WTC11 (cell line): Measurements from ENCODE around the gene CXCL14. TPM values are rescaled to one million over a fixed set of nuclear protein-coding genes. Genes with fewer than 3 reads are reported as not detected.

ENCODE experiments used
- ATAC-seq: fragments of 200-7000 bp; cut with Tn5 transposase; 2 replicates; pipeline ENCODE4 v1.10.0; 2021; ENCODE audit warnings: mild to moderate bottlenecking, moderate library complexity
- CTCF ChIA-PET: fragments of 300-600 bp; sonication (Branson Sonifier 250); formaldehyde crosslinking; loops from one replicate; lab custom pipeline; 2021; ENCODE audit warnings: antibody characterized with exemption; lab: Charles Lee
- POLR2A ChIA-PET: fragments of 350-600 bp; sonication (Branson Sonifier 250); formaldehyde crosslinking; loops from one replicate; lab custom pipeline; 2021; ENCODE audit warnings: antibody characterized with exemption; lab: Charles Lee
- DNase-seq: peaks from one replicate; pipeline ENCODE4 v3.0.0; 2021; ENCODE audit warnings: low spot score
- H3K27ac Mint-ChIP-seq: 2 replicates; pipeline ENCODE4 v1.8.0; 2021; ENCODE audit warnings: mixed read lengths
- H3K27me3 Mint-ChIP-seq: 2 replicates; pipeline ENCODE4 v1.8.0; 2021; ENCODE audit warnings: low read depth, mild to moderate bottlenecking, moderate library complexity, mixed read lengths
- H3K36me3 Mint-ChIP-seq: 2 replicates; pipeline ENCODE4 v1.8.0; 2021; ENCODE audit warnings: mixed read lengths
- H3K4me1 Mint-ChIP-seq: 2 replicates; pipeline ENCODE4 v1.8.0; 2022; ENCODE audit warnings: mixed read lengths
- H3K4me3 Mint-ChIP-seq: 2 replicates; pipeline ENCODE4 v1.8.0; 2021; ENCODE audit warnings: mild to moderate bottlenecking, moderate library complexity, mixed read lengths
- H3K9me3 Mint-ChIP-seq: 2 replicates; pipeline ENCODE4 v1.8.0; 2021; ENCODE audit warnings: mixed read lengths
- ATF2 ChIP-seq: sonication (generic); formaldehyde crosslinking; IDR thresholded peaks from 2 replicates; pipeline ENCODE4 v1.8.1; 2022; ENCODE audit warnings: low read depth, missing genetic modification reagents, borderline replicate concordance
- CREB1 ChIP-seq: sonication (generic); formaldehyde crosslinking; IDR thresholded peaks from 2 replicates; pipeline ENCODE4 v1.8.0; 2023; ENCODE audit warnings: mild to moderate bottlenecking, missing genetic modification reagents
- CTCF ChIP-seq: fragments of 200-600 bp; IDR thresholded peaks from 2 replicates; pipeline ENCODE4 v1.8.0; 2022; ENCODE audit warnings: antibody characterized with exemption
- E2F4 ChIP-seq: sonication (generic); formaldehyde crosslinking; IDR thresholded peaks from 2 replicates; pipeline ENCODE4 v1.8.1; 2022; ENCODE audit warnings: low read depth, mild to moderate bottlenecking, moderate library complexity, missing genetic modification reagents, borderline replicate concordance
- ERG ChIP-seq: fragments of 250-450 bp; sonication (Bioruptor Pico); IDR thresholded peaks from 2 replicates; pipeline ENCODE4 v1.8.0; 2021; ENCODE audit warnings: mild to moderate bottlenecking
- ETV6 ChIP-seq: sonication (generic); formaldehyde crosslinking; IDR thresholded peaks from 2 replicates; pipeline ENCODE4 v1.8.1; 2022; ENCODE audit warnings: mild to moderate bottlenecking, missing genetic modification reagents
- FOXK1 ChIP-seq: sonication (generic); formaldehyde crosslinking; IDR thresholded peaks from 2 replicates; pipeline ENCODE4 v1.8.0; 2022; ENCODE audit warnings: mild to moderate bottlenecking, moderate library complexity, missing genetic modification reagents
- GTF2I ChIP-seq: fragments of 250-450 bp; sonication (Bioruptor Pico); conservative IDR thresholded peaks from 2 replicates; pipeline ENCODE4 v1.4.0; 2021; ENCODE audit warnings: mild to moderate bottlenecking
- IRF1 ChIP-seq: sonication (generic); formaldehyde crosslinking; IDR thresholded peaks from 2 replicates; pipeline ENCODE4 v1.8.0; 2023; ENCODE audit warnings: missing genetic modification reagents
- JAZF1 ChIP-seq: fragments of 250-450 bp; sonication (Bioruptor Pico); IDR thresholded peaks from 2 replicates; pipeline ENCODE4 v1.9.0; 2021; ENCODE audit warnings: moderate library complexity, mild to moderate bottlenecking, inconsistent platforms
- MAX ChIP-seq: sonication (generic); formaldehyde crosslinking; IDR thresholded peaks from 2 replicates; pipeline ENCODE4 v1.8.0; 2022; ENCODE audit warnings: mild to moderate bottlenecking, missing genetic modification reagents
- NR2C2 ChIP-seq: sonication (generic); formaldehyde crosslinking; IDR thresholded peaks from 2 replicates; pipeline ENCODE4 v1.8.0; 2022; ENCODE audit warnings: mild to moderate bottlenecking, missing genetic modification reagents
- TCF7 ChIP-seq: sonication (generic); formaldehyde crosslinking; IDR thresholded peaks from 2 replicates; pipeline ENCODE4 v1.8.0; 2022; ENCODE audit warnings: mild to moderate bottlenecking, low read depth, missing genetic modification reagents, moderate library complexity
- ZNF138 ChIP-seq: sonication (generic); formaldehyde crosslinking; conservative IDR thresholded peaks from 2 replicates; pipeline ENCODE4 v1.8.1; 2022; ENCODE audit warnings: mild to moderate bottlenecking, moderate library complexity, missing genetic modification reagents
- ZNF219 ChIP-seq: sonication (generic); formaldehyde crosslinking; IDR thresholded peaks from 2 replicates; pipeline ENCODE4 v1.8.0; 2023; ENCODE audit warnings: missing genetic modification reagents, mild to moderate bottlenecking, borderline replicate concordance
- ZNF232 ChIP-seq: sonication (generic); formaldehyde crosslinking; IDR thresholded peaks from 2 replicates; pipeline ENCODE4 v1.8.0; 2022; ENCODE audit warnings: mild to moderate bottlenecking, missing genetic modification reagents
- ZNF317 ChIP-seq: sonication (generic); formaldehyde crosslinking; IDR thresholded peaks from 2 replicates; pipeline ENCODE4 v1.8.1; 2023; ENCODE audit warnings: low read depth, mild to moderate bottlenecking, moderate library complexity, missing genetic modification reagents, borderline replicate concordance
- ZNF512 ChIP-seq: sonication (generic); formaldehyde crosslinking; IDR thresholded peaks from 2 replicates; pipeline ENCODE4 v1.8.1; 2022; ENCODE audit warnings: missing genetic modification reagents, borderline replicate concordance
- ZNF532 ChIP-seq: fragments of 250-450 bp; sonication (Bioruptor Pico); IDR thresholded peaks from 2 replicates; pipeline ENCODE4 v1.9.0; 2021; ENCODE audit warnings: mild to moderate bottlenecking, borderline replicate concordance
- ZSCAN18 ChIP-seq: fragments of 250-450 bp; sonication (Bioruptor Pico); IDR thresholded peaks from 2 replicates; pipeline ENCODE4 v2.1.2; 2022; ENCODE audit warnings: mild to moderate bottlenecking, moderate library complexity
- total RNA-seq: library from RNA; stranded (reverse); gene quantifications from 3 replicates; pipeline ENCODE4 v1.2.3, GENCODE V29; 2021

Gene CXCL14
- total RNA-seq, 1 experiment from 2014 or later: 0.87 TPM

- TF ChIP-seq ZSCAN18 (no peak), ERG (CRISPR knock-in tag) (no peak), ETV6 (CRISPR knock-in tag) (no peak), ZNF532 (CRISPR knock-in tag) (no peak), E2F4 (CRISPR knock-in tag) (no peak), ATF2 (no peak), NR2C2 (CRISPR knock-in tag) (no peak)
Observed at GRCh38 chr5:135608361-135608760, 29.6 kb upstream of the CXCL14 start (continued).

- Mint-ChIP-seq H3K4me3 (no peak overlapping the region), H3K36me3 (no peaks in the 10 kb centered on the region), H3K27ac (no peak overlapping the region), H3K27me3 (peaks cover 33% of the 10 kb centered on the region), H3K9me3 (no peaks in the 10 kb centered on the region), H3K4me1 (peaks cover 14% of the 10 kb centered on the region)
- no peak for DNase-seq
- ATAC-seq: no peak
- ChIA-PET POLR2A (no interaction called here), CTCF (no interaction called here)
- TF ChIP-seq ZNF138 (CRISPR knock-in tag) (no peak), CTCF (no peak), ZNF232 (no peak), ZNF219 (CRISPR knock-in tag) (no peak), ZNF317 (CRISPR knock-in tag) (no peak), GTF2I (CRISPR knock-in tag) (no peak), MAX (no peak), IRF1 (CRISPR knock-in tag) (no peak), CREB1 (CRISPR knock-in tag) (no peak), FOXK1 (CRISPR knock-in tag) (no peak), TCF7 (no peak), ATF2 (no peak), JAZF1 (CRISPR knock-in tag) (no peak), ZNF512 (CRISPR knock-in tag) (no peak)
Observed at GRCh38 chr5:135606431-135606830, 27.6 kb upstream of the CXCL14 start.
